Right lobe of liver (tissue), 4 donors: ENCODE measurements around the gene OR8H3.
"Not testable (repeated sequence)": the region's sequence is repeated elsewhere in the genome, so short reads cannot be mapped to it uniquely, and the experiment has no call there.

Experiments used
- CTCF ChIP-seq, 4 donors: fragments of 200-600 bp in 3 of 4; fragments of 450-650 bp in 1 of 4; IDR thresholded peaks; one replicate each; pipeline versions ENCODE4 v1.5.1 to v1.8.0; 2016 to 2022; ENCODE audit warnings: antibody characterized with exemption in 4 of 4, mild to moderate bottlenecking in 2 of 4
- POLR2A ChIP-seq: fragments of 450-650 bp; IDR thresholded peaks from one replicate; pipeline ENCODE4 v1.6.1; 2017; ENCODE audit warnings: antibody characterized with exemption, mild to moderate bottlenecking
- donor health status: DM: no; HTN: no; CAD: no.
- donor health status: DM: no; HTN: no; CAD: no.
- donor health status: DM: no; HTN: yes; CAD: no.

GRCh38 chr11:56143681-56144080 is 21.5 kb downstream of the OR8H3 start:
- not testable (repeated sequence) for TF ChIP-seq CTCF (IDR thresholded peaks at IDR 0.05); POLR2A
